ENCODE measurements around the gene RAET1L. TPM values are rescaled to one million over a fixed set of nuclear protein-coding genes. Genes with fewer than 3 reads are reported as not detected.

The RAET1L gene
- total and polyA plus RNA-seq, 9 of the 15 experiments (the other 6 are each of a cell fraction or from before 2014, with no cell fraction given): not detected

DNA sequence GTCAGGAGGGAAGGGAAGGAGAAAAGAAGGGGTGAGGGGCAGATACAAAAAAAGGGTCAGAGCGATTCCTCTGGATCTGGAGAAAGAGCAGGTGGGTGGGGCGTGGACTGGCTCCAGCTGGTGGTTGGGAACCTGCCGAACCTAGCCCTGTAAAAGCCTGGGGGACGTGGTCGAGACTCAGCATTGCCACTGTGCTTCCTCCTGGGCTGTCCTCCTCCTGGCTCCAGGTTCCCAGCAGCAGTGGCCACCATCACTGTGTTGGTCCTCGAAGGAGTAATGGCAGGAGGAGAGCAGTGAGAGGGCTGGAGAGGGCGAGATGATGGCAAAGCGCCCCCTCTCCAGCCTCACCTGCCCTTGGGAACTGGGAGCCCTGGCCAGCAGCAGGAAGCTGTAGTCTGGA is 3.5 kb upstream of the RAET1L start:
- in situ Hi-C loops (cut with MboI) (no loop called here), intact Hi-C loops (cut with micrococcal nuclease) (no loop called here)
- no peaks in the 10 kb centered on the region for H3K79me2 ChIP-seq (ENCODE audit: control insufficient read depth, insufficient read depth, low read length)
- DNase-seq (ENCODE audit: extremely low read depth in 1 of 4, low spot score in 3 of 4): no peak
- H3K36me3 ChIP-seq (ENCODE audit: control insufficient read depth, insufficient read depth, low read length): no peaks in the 10 kb centered on the region
- peaks cover 0 to 9% of the 10 kb centered on the region in 2 experiments; a peak in 1 of 5 replicates for H3K4me1 ChIP-seq (replicated peaks in 1 of 2; ENCODE audit: control insufficient read depth in 2 of 2, insufficient read depth in 2 of 2, low read length in 2 of 2)
- H4K20me1 ChIP-seq (replicated peaks; ENCODE audit: control insufficient read depth, insufficient read depth, low read length): 0 out of 2 replicates have a peak, but pooled peaks cover 3% of the 10 kb centered on the region
- no peak overlapping the region for H3K4me2 ChIP-seq (ENCODE audit: insufficient read depth, low read length)
- ChIA-PET POLR2A (interaction anchor here (0.7 kb wide), 1 partner anchor 593 kb away, joined by 3 read pairs; no protein-coding TSS in a partner anchor), CTCF (ENCODE audit: low intra/inter-chr PET ratio) (no interaction called here)
- H2AFZ ChIP-seq (ENCODE audit: low read depth, low read length): no peak overlapping the region
- 3% methylated on average over 7 of the region's 8 CpGs for WGBS (ENCODE audit: insufficient coverage, low coverage, missing lambda C conversion rate)
- H3K9ac ChIP-seq (ENCODE audit: insufficient read depth in 1 of 2, low read depth in 2 of 2, low read length in 2 of 2): 0 out of 4 replicates have a peak overlapping the region, but pooled peaks of 1 of the 2 experiments have one; percentile 12
- FAIRE-seq: no peak
- no TSS peak for BruUV-seq (replicated peaks)
- H3K27me3 ChIP-seq (ENCODE audit: control insufficient read depth in 2 of 2, insufficient read depth in 2 of 2, low read length in 2 of 2): peaks cover 39 to 87% of the 10 kb centered on the region in 2 experiments
- no peak overlapping the region for H3K27ac ChIP-seq (ENCODE audit: extremely low read depth, low read depth, low read length)
- no peak overlapping the region for H3K4me3 ChIP-seq
- no peak for ATAC-seq
- peaks cover 4% of the 10 kb centered on the region for H3K9me1 ChIP-seq (ENCODE audit: control insufficient read depth, insufficient read depth, low read length)
- no peaks in the 10 kb centered on the region for H3K9me3 ChIP-seq (replicated peaks; ENCODE audit: control insufficient read depth, insufficient read depth, low read depth, low read length)
- no peak for TF ChIP-seq KHSRP (IDR thresholded peaks at IDR 0.05)
- TF ChIP-seq U2AF2 (optimal IDR thresholded peaks at IDR 0.05; ENCODE audit: low read depth, low read length): no peak
- TF ChIP-seq RCOR1 (IDR thresholded peaks at IDR 0.05; ENCODE audit: borderline replicate concordance in 1 of 2, low read depth in 2 of 2, low read length in 2 of 2): no peak
- no peak for TF ChIP-seq PHF8 (IDR thresholded peaks at IDR 0.05; ENCODE audit: borderline replicate concordance, low read length)
- TF ChIP-seq TRIM24 (IDR thresholded peaks at IDR 0.05): no peak
- TF ChIP-seq MED1 (CRISPR knock-in tag; IDR thresholded peaks at IDR 0.05; ENCODE audit: borderline replicate concordance): no peak
- no peak for TF ChIP-seq ZC3H4 (CRISPR knock-in tag; IDR thresholded peaks at IDR 0.05; ENCODE audit: borderline replicate concordance)
- TF ChIP-seq CBFA2T2 (conservative IDR thresholded peaks at IDR 0.05): no peak
- TF ChIP-seq, protein P1, sequence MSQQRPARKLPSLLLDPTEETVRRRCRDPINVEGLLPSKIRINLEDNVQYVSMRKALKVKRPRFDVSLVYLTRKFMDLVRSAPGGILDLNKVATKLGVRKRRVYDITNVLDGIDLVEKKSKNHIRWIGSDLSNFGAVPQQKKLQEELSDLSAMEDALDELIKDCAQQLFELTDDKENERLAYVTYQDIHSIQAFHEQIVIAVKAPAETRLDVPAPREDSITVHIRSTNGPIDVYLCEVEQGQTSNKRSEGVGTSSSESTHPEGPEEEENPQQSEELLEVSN (IDR thresholded peaks at IDR 0.05; ENCODE audit: borderline replicate concordance in 1 of 2, extremely low read depth in 1 of 2, insufficient read depth in 1 of 2, insufficient read length in 1 of 2, low read depth in 1 of 2, low read length in 1 of 2, poor library complexity in 1 of 2, severe bottlenecking in 1 of 2): no peak
- TF ChIP-seq DDX20 (tag; IDR thresholded peaks at IDR 0.05; ENCODE audit: low read depth): no peak
- no peak for TF ChIP-seq CREBBP (IDR thresholded peaks at IDR 0.05; ENCODE audit: low read depth, low read length)
- TF ChIP-seq, protein P2, sequence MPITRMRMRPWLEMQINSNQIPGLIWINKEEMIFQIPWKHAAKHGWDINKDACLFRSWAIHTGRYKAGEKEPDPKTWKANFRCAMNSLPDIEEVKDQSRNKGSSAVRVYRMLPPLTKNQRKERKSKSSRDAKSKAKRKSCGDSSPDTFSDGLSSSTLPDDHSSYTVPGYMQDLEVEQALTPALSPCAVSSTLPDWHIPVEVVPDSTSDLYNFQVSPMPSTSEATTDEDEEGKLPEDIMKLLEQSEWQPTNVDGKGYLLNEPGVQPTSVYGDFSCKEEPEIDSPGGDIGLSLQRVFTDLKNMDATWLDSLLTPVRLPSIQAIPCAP (CRISPR knock-in tag; IDR thresholded peaks at IDR 0.05; ENCODE audit: borderline replicate concordance): no peak
- TF ChIP-seq, protein P3, sequence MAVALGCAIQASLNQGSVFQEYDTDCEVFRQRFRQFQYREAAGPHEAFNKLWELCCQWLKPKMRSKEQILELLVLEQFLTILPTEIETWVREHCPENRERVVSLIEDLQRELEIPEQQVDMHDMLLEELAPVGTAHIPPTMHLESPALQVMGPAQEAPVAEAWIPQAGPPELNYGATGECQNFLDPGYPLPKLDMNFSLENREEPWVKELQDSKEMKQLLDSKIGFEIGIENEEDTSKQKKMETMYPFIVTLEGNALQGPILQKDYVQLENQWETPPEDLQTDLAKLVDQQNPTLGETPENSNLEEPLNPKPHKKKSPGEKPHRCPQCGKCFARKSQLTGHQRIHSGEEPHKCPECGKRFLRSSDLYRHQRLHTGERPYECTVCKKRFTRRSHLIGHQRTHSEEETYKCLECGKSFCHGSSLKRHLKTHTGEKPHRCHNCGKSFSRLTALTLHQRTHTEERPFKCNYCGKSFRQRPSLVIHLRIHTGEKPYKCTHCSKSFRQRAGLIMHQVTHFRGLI (CRISPR knock-in tag; IDR thresholded peaks at IDR 0.05): no peak
- TF ChIP-seq, protein P4, sequence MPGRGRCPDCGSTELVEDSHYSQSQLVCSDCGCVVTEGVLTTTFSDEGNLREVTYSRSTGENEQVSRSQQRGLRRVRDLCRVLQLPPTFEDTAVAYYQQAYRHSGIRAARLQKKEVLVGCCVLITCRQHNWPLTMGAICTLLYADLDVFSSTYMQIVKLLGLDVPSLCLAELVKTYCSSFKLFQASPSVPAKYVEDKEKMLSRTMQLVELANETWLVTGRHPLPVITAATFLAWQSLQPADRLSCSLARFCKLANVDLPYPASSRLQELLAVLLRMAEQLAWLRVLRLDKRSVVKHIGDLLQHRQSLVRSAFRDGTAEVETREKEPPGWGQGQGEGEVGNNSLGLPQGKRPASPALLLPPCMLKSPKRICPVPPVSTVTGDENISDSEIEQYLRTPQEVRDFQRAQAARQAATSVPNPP (IDR thresholded peaks at IDR 0.05; ENCODE audit: borderline replicate concordance, insufficient read depth, insufficient read length): no peak
- TF ChIP-seq TFAM (CRISPR knock-in tag; conservative IDR thresholded peaks at IDR 0.05): no peak
- no peak for TF ChIP-seq ZNF695 (CRISPR knock-in tag; IDR thresholded peaks at IDR 0.05)
- no peak for TF ChIP-seq TEAD4 (IDR thresholded peaks at IDR 0.05; ENCODE audit: low read length)
- TF ChIP-seq TEAD4 (CRISPR knock-in tag; IDR thresholded peaks at IDR 0.05; ENCODE audit: borderline replicate concordance): no peak

Measured in K562 (cell line).